Gastrocnemius medialis (tissue), 4 donors: Measurements from ENCODE around the gene DNAH2. TPM values are rescaled to one million over a fixed set of nuclear protein-coding genes. Genes with fewer than 3 reads are reported as not detected.

ENCODE experiments used
- ATAC-seq, 2 donors: fragments of 150-250 bp; one replicate each; pipeline ENCODE4 v1.9.1; 2016
- DNase-seq, 2 donors: peaks; one replicate each; pipeline ENCODE4 v3.0.0-alpha.2; 2019
- H3K27ac ChIP-seq, 4 donors: fragments of 200-600 bp; sonication (generic); 1 replicate in 1 of 4; 2 replicates in 3 of 4; pipeline ENCODE4 v1.5.1; 2016 to 2018; ENCODE audit warnings: mild to moderate bottlenecking in 2 of 4, moderate library complexity in 1 of 4
- H3K27me3 ChIP-seq, 3 donors: fragments of 200-600 bp; sonication (generic) in 2 of 3; 1 replicate in 1 of 3; 2 replicates in 2 of 3; pipeline versions ENCODE4 v1.5.1 to v1.6.0; 2016 to 2019; ENCODE audit warnings: mild to moderate bottlenecking in 1 of 3, moderate library complexity in 1 of 3
- H3K36me3 ChIP-seq, 2 donors: fragments of 200-600 bp; sonication (generic) in 1 of 2; one replicate each; pipeline ENCODE4 v1.5.1; 2017 to 2018
- H3K4me1 ChIP-seq, 2 donors: fragments of 200-600 bp; sonication (generic) in 1 of 2; one replicate each; pipeline ENCODE4 v1.5.1; 2016 to 2017; ENCODE audit warnings: mild to moderate bottlenecking in 2 of 2
- H3K4me3 ChIP-seq, 4 donors: fragments of 200-600 bp; sonication (generic) in 3 of 4; 1 replicate in 1 of 4; 2 replicates in 3 of 4; pipeline ENCODE4 v1.5.1; 2016 to 2019; ENCODE audit warnings: mild to moderate bottlenecking in 2 of 4
- H3K9me3 ChIP-seq, 3 donors: fragments of 200-600 bp; sonication (generic) in 2 of 3; 1 replicate in 1 of 3; 2 replicates in 2 of 3; pipeline ENCODE4 v1.5.1; 2016 to 2019
- CTCF ChIP-seq, 5 experiments: fragments of 450-650 bp in 3 of 5; fragments of 200-600 bp in 2 of 5; sonication (generic) in 2 of 5; IDR thresholded peaks in 4 of 5; conservative IDR thresholded peaks in 1 of 5; 1 replicate in 4 of 5; 2 replicates in 1 of 5; pipeline ENCODE4 v1.5.1; 2016 to 2019; ENCODE audit warnings: antibody characterized with exemption in 5 of 5, mild to moderate bottlenecking in 3 of 5, moderate library complexity in 3 of 5
- POLR2A ChIP-seq, 2 donors: fragments of 450-650 bp; IDR thresholded peaks; one replicate each; pipeline ENCODE4 v1.6.1; 2017; ENCODE audit warnings: antibody characterized with exemption in 2 of 2, mild to moderate bottlenecking in 2 of 2, moderate library complexity in 2 of 2
- in situ Hi-C, 4 donors: fragments of 200-750 bp; cut with MboI; loops; one replicate each; pipeline versions ENCODE4 v1.15.0 to v1.8.0; 2017; ENCODE audit warnings: low sequenced_read_pairs in 4 of 4
- intact Hi-C: fragments of 100-400 bp; cut with DNase I; formaldehyde crosslinking; loops from one replicate; pipeline ENCODE4 v1.15.1; 2023; ENCODE audit warnings: low total_unique reads
- total RNA-seq, 4 donors: library from RNA; depleted of rRNA; stranded (reverse); fragments of >200 nt; gene quantifications; one replicate each; pipeline versions ENCODE4 v1.1.0 to v1.2.3, GENCODE V29; 2016

DNAH2 gene
- total RNA-seq, 4 donors from 2014 or later = not detected

GRCh38 chr17:7748076-7748775 lies 30.7 kb downstream of the DNAH2 start:
- in situ Hi-C loops = loop anchor here in 2 of 4 donors (25.0 kb wide), 2 partner anchors 139 to 239 kb away; partner anchors contain the start of gene CHD3 (in 1 of the 2)
- ATAC-seq = no peak

GRCh38 chr17:7750321-7750821 lies 32.8 kb downstream of the DNAH2 start:
- intact Hi-C loops (no loop called here), in situ Hi-C loops (loop anchor here in 1 of 4 donors (10.0 kb wide), 1 partner anchor 64 kb away; no protein-coding TSS in a partner anchor)
- Histone ChIP-seq H3K27me3 (peaks cover 0 to 3% (median 0%) of the 10 kb centered on the region in 3 donors), H3K4me3 (no peak overlapping the region), H3K27ac (no peak overlapping the region), H3K9me3 (no peaks in the 10 kb centered on the region), H3K36me3 (no peaks in the 10 kb centered on the region), H3K4me1 (peaks cover 0 to 4% of the 10 kb centered on the region in 2 donors)
- TF ChIP-seq POLR2A (IDR thresholded peaks at IDR 0.05) (no peak), CTCF (IDR thresholded peaks at IDR 0.05 in 4 of 5, conservative IDR thresholded peaks at IDR 0.05 in 1 of 5) (no peak)
- no peak for DNase-seq
- no peak for ATAC-seq

More at GRCh38 chr17:7748076-7748775, 30.7 kb downstream of the DNAH2 start:
- H3K27me3 ChIP-seq = peaks cover 0 to 3% (median 0%) of the 10 kb centered on the region in 3 donors
- DNase-seq = no peak
- no peak overlapping the region for H3K27ac ChIP-seq
- H3K9me3 ChIP-seq = no peaks in the 10 kb centered on the region
- H3K4me1 ChIP-seq = peaks cover 0 to 4% of the 10 kb centered on the region in 2 donors
- H3K4me3 ChIP-seq = no peak overlapping the region
- intact Hi-C loops = loop anchor here (10.0 kb wide), 3 partner anchors 107 to 307 kb away; partner anchors contain the start of genes CYB5D1, NAA38 and TMEM88
- TF ChIP-seq CTCF (IDR thresholded peaks at IDR 0.05 in 4 of 5, conservative IDR thresholded peaks at IDR 0.05 in 1 of 5) (no peak), POLR2A (IDR thresholded peaks at IDR 0.05) (no peak)
- no peaks in the 10 kb centered on the region for H3K36me3 ChIP-seq

GRCh38 chr17:7754656-7755055 lies 37.1 kb downstream of the DNAH2 start:
- in situ Hi-C loops = loop anchor here in 1 of 4 donors (10.0 kb wide), 1 partner anchor 60 kb away; no protein-coding TSS in a partner anchor
- DNase-seq = no peak

More at GRCh38 chr17:7754656-7755055, 37.1 kb downstream of the DNAH2 start:
- Histone ChIP-seq H3K4me3 (no peak overlapping the region), H3K27ac (no peak overlapping the region), H3K27me3 (no peaks in the 10 kb centered on the region), H3K9me3 (no peaks in the 10 kb centered on the region), H3K4me1 (peaks cover 0 to 4% of the 10 kb centered on the region in 2 donors), H3K36me3 (no peaks in the 10 kb centered on the region)
- TF ChIP-seq CTCF (IDR thresholded peaks at IDR 0.05 in 4 of 5, conservative IDR thresholded peaks at IDR 0.05 in 1 of 5) (no peak), POLR2A (IDR thresholded peaks at IDR 0.05) (no peak)
- ATAC-seq = no peak
- intact Hi-C loops = no loop called here
